Loucy (cell line): ENCODE results near the gene CXCR2.

Source experiments
- H2AFZ ChIP-seq: fragments of 200-600 bp; sonication (generic); 2 replicates; pipeline ENCODE4 v1.6.0; 2016; ENCODE audit warnings: antibody characterized with exemption, mild to moderate bottlenecking, low read length, moderate library complexity
- H3F3A ChIP-seq: fragments of 200-600 bp; 2 replicates; pipeline ENCODE4 v1.6.0; 2016; ENCODE audit warnings: antibody characterized with exemption, low read depth, mild to moderate bottlenecking
- H3K27me3 ChIP-seq: fragments of 200-600 bp; sonication (generic); 2 replicates; pipeline ENCODE4 v1.6.1; 2014; ENCODE audit warnings: low read length, mild to moderate bottlenecking; ENCODE audit not compliant: insufficient read depth, poor library complexity, severe bottlenecking
- H3K36me3 ChIP-seq: fragments of 200-600 bp; sonication (generic); 2 replicates; pipeline ENCODE4 v1.6.1; 2016; ENCODE audit warnings: low read length; ENCODE audit not compliant: insufficient read depth
- H3K4me1 ChIP-seq: fragments of 200-600 bp; sonication (generic); 2 replicates; pipeline ENCODE4 v1.5.1; 2014; ENCODE audit warnings: low read length, mild to moderate bottlenecking; ENCODE audit not compliant: insufficient read depth, poor library complexity, severe bottlenecking
- H3K4me2 ChIP-seq: fragments of 200-600 bp; sonication (generic); 2 replicates; pipeline ENCODE4 v1.6.0; 2014; ENCODE audit warnings: antibody characterized with exemption, low read length, low read depth, mild to moderate bottlenecking; ENCODE audit not compliant: poor library complexity, severe bottlenecking
- H3K4me3 ChIP-seq: fragments of 200-600 bp; sonication (generic); 2 replicates; pipeline ENCODE4 v1.5.1; 2014; ENCODE audit warnings: low read length, mild to moderate bottlenecking, mixed read lengths; ENCODE audit not compliant: poor library complexity, severe bottlenecking
- H3K79me2 ChIP-seq: fragments of 200-600 bp; sonication (generic); 2 replicates; pipeline ENCODE4 v1.6.1; 2014; ENCODE audit warnings: low read length; ENCODE audit not compliant: insufficient read depth
- H3K9ac ChIP-seq: fragments of 200-600 bp; sonication (generic); 2 replicates; pipeline ENCODE4 v1.6.0; 2014; ENCODE audit warnings: mild to moderate bottlenecking, low read depth, low read length, moderate library complexity; ENCODE audit not compliant: poor library complexity, severe bottlenecking
- H3K9me2 ChIP-seq: fragments of 200-600 bp; sonication (generic); replicated peaks from 2 replicates; pipeline ENCODE4 v1.6.1; 2016; ENCODE audit warnings: low read depth, low read length, mixed read lengths
- H3K9me3 ChIP-seq: fragments of 200-600 bp; sonication (generic); 2 replicates; pipeline ENCODE4 v1.6.1; 2014; ENCODE audit warnings: mild to moderate bottlenecking, antibody characterized with exemption, low read length, low read depth; ENCODE audit not compliant: insufficient read depth
- H4K20me1 ChIP-seq: fragments of 200-600 bp; sonication (generic); 2 replicates; pipeline ENCODE4 v1.6.0; 2014; ENCODE audit warnings: antibody characterized with exemption, low read length, mild to moderate bottlenecking; ENCODE audit not compliant: insufficient read depth, poor library complexity, severe bottlenecking
- EZH2phosphoT487 ChIP-seq: fragments of 200-600 bp; IDR thresholded peaks from 2 replicates; pipeline ENCODE4 v1.6.1; 2018; ENCODE audit warnings: antibody characterized with exemption, mild to moderate bottlenecking, moderate library complexity, borderline replicate concordance
- TF ChIP-seq, protein P1 (sequence below): fragments of 200-600 bp; sonication (generic); conservative IDR thresholded peaks from 2 replicates; pipeline ENCODE4 v1.5.1; 2014; ENCODE audit warnings: mild to moderate bottlenecking, antibody characterized with exemption, low read length

CXCR2 gene

DNA sequence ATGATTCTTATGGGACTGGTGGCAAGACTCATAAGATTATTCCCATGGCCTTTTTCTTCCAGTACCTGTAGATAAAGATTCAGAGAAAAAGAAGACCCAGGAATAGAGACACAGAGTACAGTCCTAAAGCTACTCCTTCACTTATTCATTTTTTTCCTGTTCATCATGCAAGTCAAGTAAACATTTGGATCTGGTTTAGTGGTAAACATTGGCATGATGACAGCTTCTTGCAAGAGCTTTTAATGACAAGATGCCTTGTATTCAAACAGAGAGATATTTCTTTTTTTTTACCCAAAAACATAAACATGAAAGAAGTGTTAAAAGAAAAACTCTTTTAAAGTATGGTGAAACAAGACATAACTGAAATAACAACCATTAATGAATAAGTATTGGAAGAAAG lies 20.2 kb downstream of the CXCR2 start:
- H3K4me2 ChIP-seq: no peak overlapping the region
- no peaks in the 10 kb centered on the region for H3K27me3 ChIP-seq
- no peak overlapping the region for H3K4me3 ChIP-seq

DNA sequence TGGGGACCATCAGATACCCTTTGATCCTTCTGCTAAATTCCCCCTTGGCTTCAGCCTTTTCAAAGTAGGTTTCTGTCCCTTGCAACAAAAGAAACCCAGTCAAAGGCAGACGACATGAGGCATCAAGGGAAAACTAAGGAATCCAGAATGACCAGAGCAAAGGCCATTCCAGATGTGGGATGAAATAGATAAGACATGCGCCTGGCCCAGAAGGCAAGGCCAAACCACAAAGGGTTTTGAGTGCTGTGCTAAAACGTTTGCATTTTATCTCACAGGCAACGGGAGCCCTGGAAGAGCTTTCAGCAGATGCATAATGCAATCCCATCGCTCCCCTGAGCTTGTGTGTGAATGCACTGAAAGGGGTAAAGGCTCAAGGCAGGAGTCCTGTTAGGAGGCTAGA lies 23.3 kb downstream of the CXCR2 start:
- H3K9me3 ChIP-seq: no peaks in the 10 kb centered on the region
- H3K36me3 ChIP-seq: no peaks in the 10 kb centered on the region
- no peak overlapping the region for H2AFZ ChIP-seq
- H4K20me1 ChIP-seq: no peaks in the 10 kb centered on the region
- no peak overlapping the region for H3K4me2 ChIP-seq
- TF ChIP-seq, protein P1, sequence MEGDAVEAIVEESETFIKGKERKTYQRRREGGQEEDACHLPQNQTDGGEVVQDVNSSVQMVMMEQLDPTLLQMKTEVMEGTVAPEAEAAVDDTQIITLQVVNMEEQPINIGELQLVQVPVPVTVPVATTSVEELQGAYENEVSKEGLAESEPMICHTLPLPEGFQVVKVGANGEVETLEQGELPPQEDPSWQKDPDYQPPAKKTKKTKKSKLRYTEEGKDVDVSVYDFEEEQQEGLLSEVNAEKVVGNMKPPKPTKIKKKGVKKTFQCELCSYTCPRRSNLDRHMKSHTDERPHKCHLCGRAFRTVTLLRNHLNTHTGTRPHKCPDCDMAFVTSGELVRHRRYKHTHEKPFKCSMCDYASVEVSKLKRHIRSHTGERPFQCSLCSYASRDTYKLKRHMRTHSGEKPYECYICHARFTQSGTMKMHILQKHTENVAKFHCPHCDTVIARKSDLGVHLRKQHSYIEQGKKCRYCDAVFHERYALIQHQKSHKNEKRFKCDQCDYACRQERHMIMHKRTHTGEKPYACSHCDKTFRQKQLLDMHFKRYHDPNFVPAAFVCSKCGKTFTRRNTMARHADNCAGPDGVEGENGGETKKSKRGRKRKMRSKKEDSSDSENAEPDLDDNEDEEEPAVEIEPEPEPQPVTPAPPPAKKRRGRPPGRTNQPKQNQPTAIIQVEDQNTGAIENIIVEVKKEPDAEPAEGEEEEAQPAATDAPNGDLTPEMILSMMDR: no peak
- TF ChIP-seq EZH2phosphoT487: no peak
- no peak overlapping the region for H3K4me3 ChIP-seq
- no peaks in the 10 kb centered on the region for H3F3A ChIP-seq
- H3K9ac ChIP-seq: no peak overlapping the region
- H3K79me2 ChIP-seq: no peaks in the 10 kb centered on the region
- H3K9me2 ChIP-seq: no peaks in the 10 kb centered on the region
- no peaks in the 10 kb centered on the region for H3K4me1 ChIP-seq
- H3K27me3 ChIP-seq: no peaks in the 10 kb centered on the region

More for the DNA sequence above, 20.2 kb downstream of the CXCR2 start:
- TF ChIP-seq, protein P1: no peak
- no peak for TF ChIP-seq EZH2phosphoT487
- H3K9me3 ChIP-seq: no peaks in the 10 kb centered on the region
- H3K79me2 ChIP-seq: no peaks in the 10 kb centered on the region
- no peaks in the 10 kb centered on the region for H3F3A ChIP-seq
- no peaks in the 10 kb centered on the region for H3K9me2 ChIP-seq
- H3K4me1 ChIP-seq: no peaks in the 10 kb centered on the region
- no peaks in the 10 kb centered on the region for H4K20me1 ChIP-seq
- no peak overlapping the region for H3K9ac ChIP-seq
- H3K36me3 ChIP-seq: no peaks in the 10 kb centered on the region
- H2AFZ ChIP-seq: no peak overlapping the region

DNA sequence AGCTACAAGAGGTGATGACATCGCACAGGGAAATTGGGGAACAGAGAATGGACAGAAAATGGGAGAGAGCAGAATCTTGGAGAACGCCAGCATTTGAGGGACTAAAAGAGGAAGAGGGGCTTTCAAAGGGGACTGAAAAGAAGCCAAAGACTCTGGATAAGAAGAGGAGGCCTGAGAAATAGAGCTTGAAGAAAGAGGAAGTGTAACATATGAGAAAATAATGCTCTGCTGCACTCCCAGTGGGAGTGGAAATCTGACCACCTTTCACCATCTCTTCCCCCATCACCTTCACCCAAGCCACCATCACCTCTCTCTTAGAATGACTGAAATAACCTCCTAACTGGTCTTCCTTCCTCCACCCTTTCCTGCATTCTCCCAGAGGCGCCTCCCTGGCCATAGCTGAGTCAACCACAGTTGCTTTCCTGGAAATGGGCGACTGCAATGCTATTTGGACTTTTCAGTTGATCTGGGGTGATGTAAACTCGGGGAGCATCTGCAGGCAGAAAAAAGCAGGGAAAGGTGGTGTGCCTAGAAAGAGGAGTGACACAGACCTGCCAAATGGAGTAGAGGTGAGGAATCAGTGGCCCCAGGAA lies 24.1 kb downstream of the CXCR2 start:
- Histone ChIP-seq H3K9me3 (no peaks in the 10 kb centered on the region), H3K79me2 (no peaks in the 10 kb centered on the region), H2AFZ (no peak overlapping the region), H3K27me3 (peaks cover 4% of the 10 kb centered on the region), H3F3A (no peaks in the 10 kb centered on the region), H3K4me1 (no peaks in the 10 kb centered on the region), H3K36me3 (no peaks in the 10 kb centered on the region), H3K4me3 (no peak overlapping the region), H4K20me1 (no peaks in the 10 kb centered on the region), H3K4me2 (no peak overlapping the region), H3K9ac (no peak overlapping the region), H3K9me2 (no peaks in the 10 kb centered on the region)
- no peak for TF ChIP-seq EZH2phosphoT487
- TF ChIP-seq, protein P1: no peak
